ENCODE measurements around the gene ITGA2B. TPM values are rescaled to one million over a fixed set of nuclear protein-coding genes. Genes with fewer than 3 reads are reported as not detected.

Gene ITGA2B
- 1.4 TPM for total RNA-seq
- long read RNA-seq, partial matches to known transcripts: 0 of 1 reads
- long read RNA-seq, other reads (novel, unspliced or antisense): 1 of 1 reads

- DNase-seq (ENCODE audit: low spot score): peak; percentile 45
These were observed at the start of gene ITGA2B for GRCh38 chr17:44389281-44389680. TSS of gene ITGA2B (minus strand) at chr17:44389649. CDS start at chr17:44389473, 176 bp downstream.

- no peak for DNase-seq (ENCODE audit: low spot score)
These were observed 49.7 kb upstream of the ITGA2B start for GRCh38 chr17:44439168-44439567.

GRCh38 chr17:44438636-44439035 is 49.2 kb upstream of the ITGA2B start:
- DNase-seq (ENCODE audit: low spot score): no peak

GRCh38 chr17:44436336-44436735 is 46.9 kb upstream of the ITGA2B start:
- no peak for DNase-seq (ENCODE audit: low spot score)

GRCh38 chr17:44432254-44433157 is 43.1 kb upstream of the ITGA2B start:
- no peak for DNase-seq (ENCODE audit: low spot score)

- DNase-seq (ENCODE audit: low spot score): no peak
These were observed 35.5 kb upstream of the ITGA2B start for GRCh38 chr17:44424828-44425461.

- no peak for DNase-seq (ENCODE audit: low spot score)
These were observed 28.1 kb upstream of the ITGA2B start for GRCh38 chr17:44417553-44417952.

GRCh38 chr17:44416558-44417289 is 27.3 kb upstream of the ITGA2B start:
- no peak for DNase-seq (ENCODE audit: low spot score)

GRCh38 chr17:44414394-44415155 is 25.1 kb upstream of the ITGA2B start:
- DNase-seq (ENCODE audit: low spot score): no peak

- no peak for DNase-seq (ENCODE audit: low spot score)
These were observed 20.0 kb upstream of the ITGA2B start for GRCh38 chr17:44409309-44410028.

GRCh38 chr17:44408786-44409185 is 19.3 kb upstream of the ITGA2B start:
- no peak for DNase-seq (ENCODE audit: low spot score)

GRCh38 chr17:44402564-44403172 is 13.2 kb upstream of the ITGA2B start:
- DNase-seq (ENCODE audit: low spot score): no peak

- DNase-seq (ENCODE audit: low spot score): peak; percentile 33
These were observed 10.9 kb upstream of the ITGA2B start for GRCh38 chr17:44400226-44400847.

GRCh38 chr17:44398692-44399691 is 9.5 kb upstream of the ITGA2B start:
- peak; percentile 81 for DNase-seq (ENCODE audit: low spot score)

- DNase-seq (ENCODE audit: low spot score): peak; percentile 78
These were observed 8.3 kb upstream of the ITGA2B start for GRCh38 chr17:44397479-44398440.

GRCh38 chr17:44396946-44397345 is 7.5 kb upstream of the ITGA2B start:
- DNase-seq (ENCODE audit: low spot score): no peak

- DNase-seq (ENCODE audit: low spot score): no peak
These were observed 5.4 kb upstream of the ITGA2B start for GRCh38 chr17:44394833-44395232.
